ENCODE results near the gene ISCU. TPM values are rescaled to one million over a fixed set of nuclear protein-coding genes. Genes with fewer than 3 reads are reported as not detected.

Gene ISCU
- total and polyA plus RNA-seq, 9 of the 15 experiments (the other 6 are each of a cell fraction or from before 2014, with no cell fraction given) = 15.9 to 92.5 (median 77.3) TPM

DNA sequence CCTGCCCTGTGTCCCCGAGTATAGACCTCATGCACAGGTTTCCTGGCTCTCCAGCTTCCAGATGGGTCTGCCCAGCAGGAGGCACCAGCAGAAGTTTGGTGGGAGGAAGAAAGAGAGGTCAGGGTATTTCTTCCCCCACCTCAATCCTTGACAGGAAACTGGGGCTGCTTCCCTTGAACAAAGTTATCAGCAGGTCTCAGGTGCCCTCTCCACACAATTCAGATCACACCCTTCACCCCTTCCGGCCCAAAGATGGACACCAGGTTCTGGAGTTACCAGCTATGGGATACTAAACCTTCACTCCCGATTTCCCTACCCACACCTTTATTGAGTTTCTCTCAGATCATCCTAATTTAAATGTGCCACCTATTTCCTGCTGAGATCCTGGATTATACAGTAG, 2.6 kb upstream of the ISCU start (continued):
- TF ChIP-seq E2F4 (CRISPR knock-in tag; IDR thresholded peaks at IDR 0.05; ENCODE audit: low read depth) (no peak), TRIM24 (IDR thresholded peaks at IDR 0.05) (no peak), CHD1 (IDR thresholded peaks at IDR 0.05; ENCODE audit: low read length) (peak; percentile 22), NFE2L1 (tag; IDR thresholded peaks at IDR 0.05; ENCODE audit: borderline replicate concordance, low read depth) (no peak), ZKSCAN8 (CRISPR knock-in tag; IDR thresholded peaks at IDR 0.05) (no peak), ZNF354B (CRISPR knock-in tag; IDR thresholded peaks at IDR 0.05) (no peak), ZKSCAN1 (IDR thresholded peaks at IDR 0.05; ENCODE audit: low read depth, low read length) (no peak), CBX5 (IDR thresholded peaks at IDR 0.05; ENCODE audit: borderline replicate concordance, low read depth) (no peak), ZNF589 (CRISPR knock-in tag; IDR thresholded peaks at IDR 0.05; ENCODE audit: low read depth) (peak; percentile 18; the same call in 1 of the 2 replicates), EWSR1 (IDR thresholded peaks at IDR 0.05; ENCODE audit: borderline replicate concordance, low read depth, partially characterized antibody) (no peak), MCM7 (IDR thresholded peaks at IDR 0.05) (no peak), RFX7 (CRISPR knock-in tag; IDR thresholded peaks at IDR 0.05) (no peak), POLR2H (tag; IDR thresholded peaks at IDR 0.05; ENCODE audit: low read depth) (no peak), CC2D1A (IDR thresholded peaks at IDR 0.05) (no peak), RCOR1 (IDR thresholded peaks at IDR 0.05; ENCODE audit: borderline replicate concordance in 1 of 2, low read depth in 2 of 2, low read length in 2 of 2) (no peak), ZNF785 (CRISPR knock-in tag; IDR thresholded peaks at IDR 0.05) (no peak), ZFP36 (IDR thresholded peaks at IDR 0.05; ENCODE audit: low read depth, low read length, partially characterized antibody) (no peak), GABPB1 (CRISPR knock-in tag; IDR thresholded peaks at IDR 0.05) (no peak), ZNF324 (CRISPR knock-in tag; IDR thresholded peaks at IDR 0.05) (no peak), PCBP1 (IDR thresholded peaks at IDR 0.05; ENCODE audit: low read depth, low read length, poor library complexity, severe bottlenecking) (no peak), KLF10 (CRISPR knock-in tag; IDR thresholded peaks at IDR 0.05) (no peak), FUS (optimal IDR thresholded peaks at IDR 0.05; ENCODE audit: low read depth, low read length) (no peak)
- TF ChIP-seq, protein P1, sequence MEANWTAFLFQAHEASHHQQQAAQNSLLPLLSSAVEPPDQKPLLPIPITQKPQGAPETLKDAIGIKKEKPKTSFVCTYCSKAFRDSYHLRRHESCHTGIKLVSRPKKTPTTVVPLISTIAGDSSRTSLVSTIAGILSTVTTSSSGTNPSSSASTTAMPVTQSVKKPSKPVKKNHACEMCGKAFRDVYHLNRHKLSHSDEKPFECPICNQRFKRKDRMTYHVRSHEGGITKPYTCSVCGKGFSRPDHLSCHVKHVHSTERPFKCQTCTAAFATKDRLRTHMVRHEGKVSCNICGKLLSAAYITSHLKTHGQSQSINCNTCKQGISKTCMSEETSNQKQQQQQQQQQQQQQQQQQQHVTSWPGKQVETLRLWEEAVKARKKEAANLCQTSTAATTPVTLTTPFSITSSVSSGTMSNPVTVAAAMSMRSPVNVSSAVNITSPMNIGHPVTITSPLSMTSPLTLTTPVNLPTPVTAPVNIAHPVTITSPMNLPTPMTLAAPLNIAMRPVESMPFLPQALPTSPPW (CRISPR knock-in tag; IDR thresholded peaks at IDR 0.05) = no peak
- TF ChIP-seq, protein P2, sequence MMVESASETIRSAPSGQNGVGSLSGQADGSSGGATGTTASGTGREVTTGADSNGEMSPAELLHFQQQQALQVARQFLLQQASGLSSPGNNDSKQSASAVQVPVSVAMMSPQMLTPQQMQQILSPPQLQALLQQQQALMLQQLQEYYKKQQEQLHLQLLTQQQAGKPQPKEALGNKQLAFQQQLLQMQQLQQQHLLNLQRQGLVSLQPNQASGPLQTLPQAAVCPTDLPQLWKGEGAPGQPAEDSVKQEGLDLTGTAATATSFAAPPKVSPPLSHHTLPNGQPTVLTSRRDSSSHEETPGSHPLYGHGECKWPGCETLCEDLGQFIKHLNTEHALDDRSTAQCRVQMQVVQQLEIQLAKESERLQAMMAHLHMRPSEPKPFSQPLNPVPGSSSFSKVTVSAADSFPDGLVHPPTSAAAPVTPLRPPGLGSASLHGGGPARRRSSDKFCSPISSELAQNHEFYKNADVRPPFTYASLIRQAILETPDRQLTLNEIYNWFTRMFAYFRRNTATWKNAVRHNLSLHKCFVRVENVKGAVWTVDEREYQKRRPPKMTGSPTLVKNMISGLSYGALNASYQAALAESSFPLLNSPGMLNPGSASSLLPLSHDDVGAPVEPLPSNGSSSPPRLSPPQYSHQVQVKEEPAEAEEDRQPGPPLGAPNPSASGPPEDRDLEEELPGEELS (CRISPR knock-in tag; IDR thresholded peaks at IDR 0.05; ENCODE audit: borderline replicate concordance) = no peak
- TF ChIP-seq, protein P3, sequence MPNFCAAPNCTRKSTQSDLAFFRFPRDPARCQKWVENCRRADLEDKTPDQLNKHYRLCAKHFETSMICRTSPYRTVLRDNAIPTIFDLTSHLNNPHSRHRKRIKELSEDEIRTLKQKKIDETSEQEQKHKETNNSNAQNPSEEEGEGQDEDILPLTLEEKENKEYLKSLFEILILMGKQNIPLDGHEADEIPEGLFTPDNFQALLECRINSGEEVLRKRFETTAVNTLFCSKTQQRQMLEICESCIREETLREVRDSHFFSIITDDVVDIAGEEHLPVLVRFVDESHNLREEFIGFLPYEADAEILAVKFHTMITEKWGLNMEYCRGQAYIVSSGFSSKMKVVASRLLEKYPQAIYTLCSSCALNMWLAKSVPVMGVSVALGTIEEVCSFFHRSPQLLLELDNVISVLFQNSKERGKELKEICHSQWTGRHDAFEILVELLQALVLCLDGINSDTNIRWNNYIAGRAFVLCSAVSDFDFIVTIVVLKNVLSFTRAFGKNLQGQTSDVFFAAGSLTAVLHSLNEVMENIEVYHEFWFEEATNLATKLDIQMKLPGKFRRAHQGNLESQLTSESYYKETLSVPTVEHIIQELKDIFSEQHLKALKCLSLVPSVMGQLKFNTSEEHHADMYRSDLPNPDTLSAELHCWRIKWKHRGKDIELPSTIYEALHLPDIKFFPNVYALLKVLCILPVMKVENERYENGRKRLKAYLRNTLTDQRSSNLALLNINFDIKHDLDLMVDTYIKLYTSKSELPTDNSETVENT (CRISPR knock-in tag; IDR thresholded peaks at IDR 0.05) = no peak
